ENCODE data around the gene POR.

DNA sequence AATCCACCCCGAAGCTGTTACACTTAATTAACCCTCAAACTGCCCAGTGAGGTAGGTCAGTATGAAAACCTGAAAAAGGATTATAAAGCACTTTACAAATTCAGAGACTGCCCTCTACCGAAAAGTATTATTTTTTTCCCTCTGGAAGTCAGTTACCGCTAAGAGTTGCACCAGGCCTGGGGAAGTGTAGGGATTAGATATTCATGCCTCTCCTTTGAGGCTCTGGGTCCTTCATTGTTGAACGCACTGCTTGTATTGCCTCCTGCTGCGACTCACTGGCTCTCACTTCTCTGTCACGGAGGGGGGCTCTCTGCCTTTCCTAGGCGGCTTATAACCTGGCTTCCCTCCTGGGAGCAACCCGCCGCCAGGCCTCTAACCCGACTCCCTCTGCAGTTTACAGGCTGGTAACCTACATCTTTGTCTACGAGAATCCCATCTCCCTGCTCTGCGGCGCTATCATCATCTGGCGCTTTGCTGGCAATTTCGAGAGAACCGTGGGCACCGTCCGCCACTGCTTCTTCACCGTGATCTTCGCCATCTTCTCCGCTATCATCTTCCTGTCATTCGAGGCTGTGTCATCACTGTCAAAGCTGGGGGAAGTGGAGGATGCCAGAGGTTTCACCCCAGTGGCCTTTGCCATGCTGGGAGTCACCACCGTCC lies 33.4 kb upstream of the POR start:
- TF ChIP-seq CTCF (IDR thresholded peaks at IDR 0.05 in 8 of 11, conservative IDR thresholded peaks at IDR 0.05 in 3 of 11) (no peak), POLR2A (IDR thresholded peaks at IDR 0.05) (no peak)
